Measurements from ENCODE around the gene PIP4K2A.

Gene PIP4K2A

GRCh38 chr10:22638863-22639262 lies 75.5 kb downstream of the PIP4K2A start:
- H3K36me3 ChIP-seq (ENCODE audit: insufficient read depth, low read length) = no peaks in the 10 kb centered on the region
- no peaks in the 10 kb centered on the region for H3K4me1 ChIP-seq (ENCODE audit: insufficient read depth, low read length)
- no peaks in the 10 kb centered on the region for H3K9me3 ChIP-seq (ENCODE audit: control insufficient read depth, insufficient read depth, low read length)
- no peak overlapping the region for H3K9ac ChIP-seq (ENCODE audit: low read depth, low read length)

DNA sequence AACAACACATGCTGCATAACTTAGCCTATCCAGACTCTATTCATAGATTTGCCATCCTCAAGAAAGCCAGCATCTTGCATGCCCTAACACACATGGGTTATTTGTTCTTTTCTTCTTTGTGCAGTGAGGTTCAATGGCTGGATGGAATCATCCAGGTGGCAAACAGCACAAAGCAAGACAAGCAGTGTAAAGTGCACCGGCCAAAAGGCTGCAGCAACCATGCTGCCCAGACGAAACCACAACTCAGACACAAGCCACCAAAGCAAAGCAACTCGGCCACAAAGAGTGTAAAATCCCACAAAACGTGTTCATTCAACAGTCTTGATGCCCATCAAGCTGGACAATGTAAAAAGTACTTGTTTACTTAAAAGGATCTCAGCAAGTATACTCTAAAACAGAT lies 76.9 kb downstream of the PIP4K2A start:
- no peaks in the 10 kb centered on the region for H3K9me3 ChIP-seq (ENCODE audit: control insufficient read depth, insufficient read depth, low read length)
- H3K4me1 ChIP-seq (ENCODE audit: insufficient read depth, low read length) = no peaks in the 10 kb centered on the region
- H3K9ac ChIP-seq (ENCODE audit: low read depth, low read length) = no peak overlapping the region
- no peaks in the 10 kb centered on the region for H3K36me3 ChIP-seq (ENCODE audit: insufficient read depth, low read length)

GRCh38 chr10:22635650-22636049 lies 78.7 kb downstream of the PIP4K2A start:
- no peak overlapping the region for H3K9ac ChIP-seq (ENCODE audit: low read depth, low read length)
- H3K4me1 ChIP-seq (ENCODE audit: insufficient read depth, low read length) = peaks cover 12% of the 10 kb centered on the region
- H3K36me3 ChIP-seq (ENCODE audit: insufficient read depth, low read length) = no peaks in the 10 kb centered on the region
- no peaks in the 10 kb centered on the region for H3K9me3 ChIP-seq (ENCODE audit: control insufficient read depth, insufficient read depth, low read length)

GRCh38 chr10:22634606-22635459 lies 79.5 kb downstream of the PIP4K2A start:
- Histone ChIP-seq H3K9ac (ENCODE audit: low read depth, low read length) (no peak overlapping the region), H3K4me1 (ENCODE audit: insufficient read depth, low read length) (peaks cover 20% of the 10 kb centered on the region), H3K36me3 (ENCODE audit: insufficient read depth, low read length) (no peaks in the 10 kb centered on the region), H3K9me3 (ENCODE audit: control insufficient read depth, insufficient read depth, low read length) (no peaks in the 10 kb centered on the region)

DNA sequence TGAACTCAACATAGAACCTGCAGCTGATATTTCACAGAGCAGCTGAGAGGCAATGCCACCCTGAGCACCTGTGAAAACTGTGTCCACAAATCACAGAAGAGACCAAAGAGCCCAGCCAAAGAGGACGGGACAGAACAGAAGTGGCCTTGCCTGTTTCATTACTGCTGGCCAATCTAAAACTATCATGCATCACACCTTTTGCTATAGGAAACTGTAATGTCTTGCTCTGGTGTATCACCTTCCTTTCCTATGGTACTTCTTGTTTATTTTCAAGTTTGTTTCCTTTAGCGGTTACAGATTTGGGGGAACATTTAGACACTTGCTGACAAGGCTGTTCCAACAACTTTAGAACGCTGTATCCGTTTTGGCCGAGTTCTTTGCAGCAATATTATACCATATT lies 80.3 kb downstream of the PIP4K2A start:
- Histone ChIP-seq H3K4me1 (ENCODE audit: insufficient read depth, low read length) (peaks cover 25% of the 10 kb centered on the region), H3K36me3 (ENCODE audit: insufficient read depth, low read length) (no peaks in the 10 kb centered on the region), H3K9ac (ENCODE audit: low read depth, low read length) (no peak overlapping the region), H3K9me3 (ENCODE audit: control insufficient read depth, insufficient read depth, low read length) (no peaks in the 10 kb centered on the region)

- no peaks in the 10 kb centered on the region for H3K36me3 ChIP-seq (ENCODE audit: insufficient read depth, low read length)
- peaks cover 25% of the 10 kb centered on the region for H3K4me1 ChIP-seq (ENCODE audit: insufficient read depth, low read length)
- H3K9ac ChIP-seq (ENCODE audit: low read depth, low read length) = no peak overlapping the region
- no peaks in the 10 kb centered on the region for H3K9me3 ChIP-seq (ENCODE audit: control insufficient read depth, insufficient read depth, low read length)
Observed at GRCh38 chr10:22633528-22633927, 80.8 kb downstream of the PIP4K2A start.

- no peaks in the 10 kb centered on the region for H3K9me3 ChIP-seq (ENCODE audit: control insufficient read depth, insufficient read depth, low read length)
- H3K4me1 ChIP-seq (ENCODE audit: insufficient read depth, low read length) = peaks cover 25% of the 10 kb centered on the region
- no peak overlapping the region for H3K9ac ChIP-seq (ENCODE audit: low read depth, low read length)
- H3K36me3 ChIP-seq (ENCODE audit: insufficient read depth, low read length) = no peaks in the 10 kb centered on the region
Observed at GRCh38 chr10:22633106-22633505, 81.3 kb downstream of the PIP4K2A start.

- H3K4me1 ChIP-seq (ENCODE audit: insufficient read depth, low read length) = peaks cover 35% of the 10 kb centered on the region
- H3K9me3 ChIP-seq (ENCODE audit: control insufficient read depth, insufficient read depth, low read length) = no peaks in the 10 kb centered on the region
- no peaks in the 10 kb centered on the region for H3K36me3 ChIP-seq (ENCODE audit: insufficient read depth, low read length)
- no peak overlapping the region for H3K9ac ChIP-seq (ENCODE audit: low read depth, low read length)
Observed at GRCh38 chr10:22631646-22632278, 82.6 kb downstream of the PIP4K2A start.

DNA sequence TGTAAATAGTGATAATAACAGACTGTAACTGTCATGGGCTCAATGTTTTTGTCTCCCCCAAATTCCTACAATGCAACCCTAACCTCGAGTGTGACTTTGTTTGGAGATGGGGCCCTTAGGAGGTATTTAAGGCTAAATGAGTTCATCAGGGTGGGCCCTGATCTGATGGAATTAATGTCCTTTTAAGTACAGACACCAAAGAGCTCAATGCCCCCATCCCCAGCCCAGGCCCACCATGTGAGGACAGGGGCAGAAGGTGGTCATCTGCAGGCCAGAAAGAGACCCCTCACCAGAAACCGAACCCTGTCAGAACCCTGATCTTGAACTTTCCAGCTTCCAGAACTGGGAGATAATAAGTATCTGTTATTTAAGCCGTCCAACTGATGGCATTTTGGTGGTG lies 83.2 kb downstream of the PIP4K2A start:
- peaks cover 36% of the 10 kb centered on the region for H3K4me1 ChIP-seq (ENCODE audit: insufficient read depth, low read length)
- H3K36me3 ChIP-seq (ENCODE audit: insufficient read depth, low read length) = no peaks in the 10 kb centered on the region
- H3K9ac ChIP-seq (ENCODE audit: low read depth, low read length) = no peak overlapping the region
- no peaks in the 10 kb centered on the region for H3K9me3 ChIP-seq (ENCODE audit: control insufficient read depth, insufficient read depth, low read length)

- Histone ChIP-seq H3K4me1 (ENCODE audit: insufficient read depth, low read length) (peaks cover 42% of the 10 kb centered on the region), H3K9me3 (ENCODE audit: control insufficient read depth, insufficient read depth, low read length) (no peaks in the 10 kb centered on the region), H3K9ac (ENCODE audit: low read depth, low read length) (no peak overlapping the region)
Observed at GRCh38 chr10:22630234-22631174, 83.9 kb downstream of the PIP4K2A start.

GRCh38 chr10:22629852-22630233 lies 84.5 kb downstream of the PIP4K2A start:
- H3K36me3 ChIP-seq (ENCODE audit: insufficient read depth, low read length) = no peaks in the 10 kb centered on the region
- no peak overlapping the region for H3K9ac ChIP-seq (ENCODE audit: low read depth, low read length)
- no peaks in the 10 kb centered on the region for H3K9me3 ChIP-seq (ENCODE audit: control insufficient read depth, insufficient read depth, low read length)
- H3K4me1 ChIP-seq (ENCODE audit: insufficient read depth, low read length) = peaks cover 49% of the 10 kb centered on the region

More at GRCh38 chr10:22630234-22631174, 83.9 kb downstream of the PIP4K2A start:
- no peaks in the 10 kb centered on the region for H3K36me3 ChIP-seq (ENCODE audit: insufficient read depth, low read length)

DNA sequence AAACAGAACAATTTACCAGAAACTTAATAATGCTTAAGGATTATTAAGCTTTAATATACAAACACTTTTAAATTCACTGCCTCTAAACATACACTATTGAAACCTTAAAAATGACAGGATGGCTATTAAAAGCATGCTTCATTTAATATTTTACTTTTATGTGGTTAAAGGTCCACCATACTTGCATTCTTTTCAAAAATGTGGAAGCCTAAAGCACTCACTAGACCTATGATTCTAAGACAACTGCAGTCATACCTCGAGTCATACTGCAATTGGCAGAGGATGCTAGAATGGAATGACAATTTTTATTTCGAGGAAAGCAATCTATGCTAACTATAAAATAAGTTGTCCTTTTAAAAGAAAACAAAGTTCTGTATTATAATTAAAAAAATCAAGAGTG lies 85.3 kb downstream of the PIP4K2A start:
- no peaks in the 10 kb centered on the region for H3K36me3 ChIP-seq (ENCODE audit: insufficient read depth, low read length)
- H3K9me3 ChIP-seq (ENCODE audit: control insufficient read depth, insufficient read depth, low read length) = no peaks in the 10 kb centered on the region
- H3K4me1 ChIP-seq (ENCODE audit: insufficient read depth, low read length) = peaks cover 56% of the 10 kb centered on the region
- no peak overlapping the region for H3K9ac ChIP-seq (ENCODE audit: low read depth, low read length)

GRCh38 chr10:22628309-22628708 lies 86.1 kb downstream of the PIP4K2A start:
- Histone ChIP-seq H3K9me3 (ENCODE audit: control insufficient read depth, insufficient read depth, low read length) (no peaks in the 10 kb centered on the region), H3K4me1 (ENCODE audit: insufficient read depth, low read length) (peaks cover 64% of the 10 kb centered on the region), H3K9ac (ENCODE audit: low read depth, low read length) (no peak overlapping the region), H3K36me3 (ENCODE audit: insufficient read depth, low read length) (no peaks in the 10 kb centered on the region)

DNA sequence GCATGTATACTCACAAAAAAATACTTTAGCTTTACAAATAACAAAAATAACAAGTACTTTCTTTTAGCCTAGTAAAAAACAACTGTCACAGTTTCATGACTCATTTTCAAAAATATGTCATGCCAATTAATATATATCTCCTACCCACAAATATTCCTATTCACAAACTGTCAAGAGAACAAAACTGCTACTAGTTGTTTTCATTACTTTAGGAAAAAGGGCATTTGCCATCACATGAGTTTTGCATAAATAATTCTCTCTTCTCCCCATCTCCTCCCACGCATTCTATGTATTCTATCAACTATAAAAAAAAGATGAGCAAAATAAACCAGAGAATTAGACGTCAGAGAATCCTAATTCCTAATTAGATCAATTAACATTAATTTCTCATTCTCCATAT lies 87.6 kb downstream of the PIP4K2A start:
- H3K9me3 ChIP-seq (ENCODE audit: control insufficient read depth, insufficient read depth, low read length) = no peaks in the 10 kb centered on the region
- no peak overlapping the region for H3K9ac ChIP-seq (ENCODE audit: low read depth, low read length)
- H3K4me1 ChIP-seq (ENCODE audit: insufficient read depth, low read length) = peaks cover 63% of the 10 kb centered on the region
- no peaks in the 10 kb centered on the region for H3K36me3 ChIP-seq (ENCODE audit: insufficient read depth, low read length)
